GM12865 (cell line): ENCODE data around the gene ING5.

Source experiments
- DNase-seq: peaks from one replicate; pipeline ENCODE4 v3.0.0; 2010; ENCODE audit warnings: low read depth
- H3K4me3 ChIP-seq: 2 replicates; pipeline ENCODE4 v1.5.1; 2011; ENCODE audit warnings: mild to moderate bottlenecking, low read depth, low read length, control low read depth
- CTCF ChIP-seq: IDR thresholded peaks from 2 replicates; pipeline ENCODE4 v1.5.1; 2011; ENCODE audit warnings: low read length, control low read depth, low read depth, inconsistent platforms; ENCODE audit not compliant: insufficient read depth; ENCODE audit errors: missing control alignments

ING5 gene

GRCh38 chr2:241745276-241745675 lies 43.4 kb downstream of the ING5 start:
- no peak overlapping the region for H3K4me3 ChIP-seq
- DNase-seq = no peak
- TF ChIP-seq CTCF = no peak

GRCh38 chr2:241746084-241746483 lies 44.2 kb downstream of the ING5 start:
- no peak for TF ChIP-seq CTCF
- DNase-seq = no peak
- H3K4me3 ChIP-seq = no peak overlapping the region

GRCh38 chr2:241748468-241749256 lies 46.8 kb downstream of the ING5 start:
- H3K4me3 ChIP-seq = no peak overlapping the region
- no peak for DNase-seq
- no peak for TF ChIP-seq CTCF

GRCh38 chr2:241750076-241750840 lies 48.4 kb downstream of the ING5 start:
- H3K4me3 ChIP-seq = no peak overlapping the region
- no peak for TF ChIP-seq CTCF
- no peak for DNase-seq

- no peak for DNase-seq
Measured at GRCh38 chr2:241751152-241751551, 49.3 kb downstream of the ING5 start.

GRCh38 chr2:241751776-241752175 lies 49.9 kb downstream of the ING5 start:
- no peak overlapping the region for H3K4me3 ChIP-seq
- DNase-seq = no peak
- no peak for TF ChIP-seq CTCF

More at GRCh38 chr2:241751152-241751551, 49.3 kb downstream of the ING5 start:
- H3K4me3 ChIP-seq = no peak overlapping the region
- no peak for TF ChIP-seq CTCF
